Activated B cell treated with CpG ODN at 0.5 μM for 24 hours (primary cell): Measurements from ENCODE around the gene LNX2. TPM values are rescaled to one million over a fixed set of nuclear protein-coding genes. Genes with fewer than 3 reads are reported as not detected.

ENCODE experiments used
- ATAC-seq: fragments of 200-7000 bp; cut with Tn5 transposase; one replicate; pipeline ENCODE4 v1.10.0; 2021; ENCODE audit warnings: low read depth, mild to moderate bottlenecking, moderate library complexity
- CTCF ChIA-PET: fragments of 350-600 bp; sonication (Branson Sonifier 250); formaldehyde crosslinking; loops from one replicate; lab custom pipeline; 2021; ENCODE audit warnings: antibody characterized with exemption; lab: Charles Lee
- POLR2A ChIA-PET: fragments of 350-600 bp; sonication (Branson Sonifier 250); formaldehyde crosslinking; loops from one replicate; lab custom pipeline; 2021; ENCODE audit warnings: antibody characterized with exemption; lab: Charles Lee
- DNase-seq: peaks from one replicate; pipeline ENCODE4 v3.0.0; 2022
- H3K27ac Mint-ChIP-seq: one replicate; pipeline ENCODE4 v1.8.0; 2020; ENCODE audit warnings: mixed read lengths
- H3K27me3 Mint-ChIP-seq: one replicate; pipeline ENCODE4 v1.8.0; 2021; ENCODE audit warnings: mixed read lengths
- H3K36me3 Mint-ChIP-seq: one replicate; pipeline ENCODE4 v1.8.0; 2021; ENCODE audit warnings: low read depth, mixed read lengths
- H3K4me1 Mint-ChIP-seq: one replicate; pipeline ENCODE4 v1.8.0; 2021; ENCODE audit warnings: mixed read lengths
- H3K4me3 Mint-ChIP-seq: one replicate; pipeline ENCODE4 v1.8.0; 2020; ENCODE audit warnings: mild to moderate bottlenecking, mixed read lengths
- H3K9me3 Mint-ChIP-seq: one replicate; pipeline ENCODE4 v1.8.0; 2020; ENCODE audit warnings: mixed read lengths
- CTCF ChIP-seq: fragments of 200-600 bp; IDR thresholded peaks from one replicate; pipeline ENCODE4 v1.8.0; 2022; ENCODE audit warnings: antibody characterized with exemption, mild to moderate bottlenecking
- intact Hi-C: fragments of 100-400 bp; cut with micrococcal nuclease; formaldehyde crosslinking; loops from one replicate; pipeline ENCODE4 v1.15.1; 2024
- total RNA-seq: library from RNA; stranded (reverse); gene quantifications from 2 replicates; pipeline ENCODE4 v1.2.3, GENCODE V29; 2022

The LNX2 gene
- total RNA-seq, 1 donor from 2014 or later = 7.1 TPM

- Mint-ChIP-seq H3K4me1 (peaks cover 31% of the 10 kb centered on the region), H3K9me3 (no peaks in the 10 kb centered on the region), H3K36me3 (peaks cover 47% of the 10 kb centered on the region), H3K27ac (no peak overlapping the region), H3K27me3 (no peaks in the 10 kb centered on the region), H3K4me3 (no peak overlapping the region)
- ChIA-PET CTCF (no interaction called here), POLR2A (no interaction called here)
- DNase-seq = no peak
- ATAC-seq = no peak
- intact Hi-C loops = no loop called here
- no peak for TF ChIP-seq CTCF
These were observed 14.5 kb upstream of the LNX2 start for GRCh38 chr13:27634791-27635190.

- intact Hi-C loops = no loop called here
- ChIA-PET POLR2A (no interaction called here), CTCF (no interaction called here)
- no peaks in the 10 kb centered on the region for H3K27me3 Mint-ChIP-seq
- no peak for TF ChIP-seq CTCF
- no peak overlapping the region for H3K27ac Mint-ChIP-seq
- no peaks in the 10 kb centered on the region for H3K9me3 Mint-ChIP-seq
- ATAC-seq (no peak), DNase-seq (no peak)
- peaks cover 47% of the 10 kb centered on the region for H3K36me3 Mint-ChIP-seq
- no peak overlapping the region for H3K4me3 Mint-ChIP-seq
- H3K4me1 Mint-ChIP-seq = peaks cover 31% of the 10 kb centered on the region
These were observed 13.9 kb upstream of the LNX2 start for GRCh38 chr13:27634231-27634630.

- POLR2A ChIA-PET = no interaction called here
- DNase-seq (no peak), ATAC-seq (no peak)
- no peaks in the 10 kb centered on the region for H3K27me3 Mint-ChIP-seq
- H3K36me3 Mint-ChIP-seq = peaks cover 57% of the 10 kb centered on the region
- intact Hi-C loops = no loop called here
- peaks cover 23% of the 10 kb centered on the region for H3K4me1 Mint-ChIP-seq
- TF ChIP-seq CTCF = no peak
- no peaks in the 10 kb centered on the region for H3K9me3 Mint-ChIP-seq
- CTCF ChIA-PET = no interaction called here
- no peak overlapping the region for H3K27ac Mint-ChIP-seq
- H3K4me3 Mint-ChIP-seq = no peak overlapping the region
These were observed 12.3 kb upstream of the LNX2 start for GRCh38 chr13:27632648-27633047.

GRCh38 chr13:27632214-27632613, 11.9 kb upstream of the LNX2 start:
- POLR2A ChIA-PET = no interaction called here
- no peak for ATAC-seq
- peaks cover 24% of the 10 kb centered on the region for H3K4me1 Mint-ChIP-seq

GRCh38 chr13:27631665-27632064, 11.3 kb upstream of the LNX2 start:
- TF ChIP-seq CTCF = no peak
- DNase-seq = no peak
- CTCF ChIA-PET = no interaction called here

More at GRCh38 chr13:27632214-27632613, 11.9 kb upstream of the LNX2 start:
- Mint-ChIP-seq H3K4me3 (no peak overlapping the region), H3K27ac (no peak overlapping the region), H3K36me3 (peaks cover 59% of the 10 kb centered on the region), H3K27me3 (no peaks in the 10 kb centered on the region), H3K9me3 (no peaks in the 10 kb centered on the region)
- intact Hi-C loops = no loop called here
- no peak for TF ChIP-seq CTCF
- DNase-seq = no peak
- CTCF ChIA-PET = no interaction called here

More at GRCh38 chr13:27631665-27632064, 11.3 kb upstream of the LNX2 start:
- Mint-ChIP-seq H3K9me3 (no peaks in the 10 kb centered on the region), H3K27ac (no peak overlapping the region), H3K4me3 (no peak overlapping the region), H3K27me3 (no peaks in the 10 kb centered on the region), H3K4me1 (peaks cover 24% of the 10 kb centered on the region), H3K36me3 (peaks cover 61% of the 10 kb centered on the region)
- intact Hi-C loops = no loop called here
- no peak for ATAC-seq
- POLR2A ChIA-PET = no interaction called here
